Measurements from ENCODE around the gene GATAD2B.

DNA sequence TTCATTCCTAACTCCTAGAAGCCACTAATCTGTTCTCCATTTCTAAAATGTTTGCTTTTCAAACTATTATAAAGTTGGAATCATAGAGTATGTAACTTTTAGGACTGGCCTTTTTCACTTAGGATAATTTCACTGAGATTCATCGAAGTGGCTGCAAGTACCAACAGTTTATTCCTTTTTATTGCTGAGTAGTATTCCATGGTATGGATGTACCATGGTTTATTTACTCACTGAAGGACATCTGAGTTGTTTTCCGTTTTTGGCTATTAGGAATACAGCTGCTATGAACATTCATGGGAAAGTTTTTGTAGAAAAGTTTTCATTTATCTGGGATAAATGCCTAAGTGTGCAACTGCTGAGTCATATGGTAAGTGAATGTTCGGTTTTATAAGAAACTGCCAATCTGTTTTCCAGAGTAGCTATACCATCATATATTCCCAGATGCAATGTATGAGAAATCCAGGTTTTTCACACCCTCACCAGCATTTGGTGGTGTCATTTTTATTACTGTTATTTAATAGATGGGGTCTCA lies 81.2 kb downstream of the GATAD2B start:
- TF ChIP-seq POLR2A (IDR thresholded peaks at IDR 0.05): no peak
- TF ChIP-seq, protein P1, sequence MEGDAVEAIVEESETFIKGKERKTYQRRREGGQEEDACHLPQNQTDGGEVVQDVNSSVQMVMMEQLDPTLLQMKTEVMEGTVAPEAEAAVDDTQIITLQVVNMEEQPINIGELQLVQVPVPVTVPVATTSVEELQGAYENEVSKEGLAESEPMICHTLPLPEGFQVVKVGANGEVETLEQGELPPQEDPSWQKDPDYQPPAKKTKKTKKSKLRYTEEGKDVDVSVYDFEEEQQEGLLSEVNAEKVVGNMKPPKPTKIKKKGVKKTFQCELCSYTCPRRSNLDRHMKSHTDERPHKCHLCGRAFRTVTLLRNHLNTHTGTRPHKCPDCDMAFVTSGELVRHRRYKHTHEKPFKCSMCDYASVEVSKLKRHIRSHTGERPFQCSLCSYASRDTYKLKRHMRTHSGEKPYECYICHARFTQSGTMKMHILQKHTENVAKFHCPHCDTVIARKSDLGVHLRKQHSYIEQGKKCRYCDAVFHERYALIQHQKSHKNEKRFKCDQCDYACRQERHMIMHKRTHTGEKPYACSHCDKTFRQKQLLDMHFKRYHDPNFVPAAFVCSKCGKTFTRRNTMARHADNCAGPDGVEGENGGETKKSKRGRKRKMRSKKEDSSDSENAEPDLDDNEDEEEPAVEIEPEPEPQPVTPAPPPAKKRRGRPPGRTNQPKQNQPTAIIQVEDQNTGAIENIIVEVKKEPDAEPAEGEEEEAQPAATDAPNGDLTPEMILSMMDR (IDR thresholded peaks at IDR 0.05): no peak

Data from esophagus squamous epithelium (tissue), 4 donors.